HG03196 (cell line): ENCODE measurements around the gene SART1.
A peak's percentile ranks its signal among the peaks of the same experiment; 100 is the strongest.
"Not testable (repeated sequence)": the region's sequence is repeated elsewhere in the genome, so short reads cannot be mapped to it uniquely, and the experiment has no call there.

Source experiments
- ATAC-seq: cut with Tn5 transposase; IDR thresholded peaks from one replicate; pipeline ENCODE4 v1.9.1; 2021; ENCODE audit not compliant: unreplicated experiment

Gene SART1

DNA sequence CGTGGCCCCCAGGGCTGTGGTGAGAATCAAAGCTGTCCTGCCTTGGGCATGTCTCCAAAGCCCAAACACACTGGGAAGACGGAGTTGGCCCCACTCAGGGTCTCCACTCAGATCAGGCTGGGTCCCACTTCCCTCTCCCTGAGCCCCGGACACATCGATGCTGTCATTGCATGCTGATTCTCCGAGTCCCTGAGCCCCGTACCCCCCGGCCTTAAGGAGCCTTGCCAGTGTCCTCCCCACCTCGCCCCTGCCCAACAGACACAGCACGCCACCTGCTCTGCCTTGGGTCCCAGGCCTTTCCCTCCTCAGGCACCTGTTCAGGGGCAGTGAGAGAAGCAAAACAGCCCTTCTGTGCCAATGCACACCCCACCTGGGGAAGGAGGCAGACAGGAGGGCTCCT, 25.8 kb downstream of the SART1 start:
- ATAC-seq: no peak

DNA sequence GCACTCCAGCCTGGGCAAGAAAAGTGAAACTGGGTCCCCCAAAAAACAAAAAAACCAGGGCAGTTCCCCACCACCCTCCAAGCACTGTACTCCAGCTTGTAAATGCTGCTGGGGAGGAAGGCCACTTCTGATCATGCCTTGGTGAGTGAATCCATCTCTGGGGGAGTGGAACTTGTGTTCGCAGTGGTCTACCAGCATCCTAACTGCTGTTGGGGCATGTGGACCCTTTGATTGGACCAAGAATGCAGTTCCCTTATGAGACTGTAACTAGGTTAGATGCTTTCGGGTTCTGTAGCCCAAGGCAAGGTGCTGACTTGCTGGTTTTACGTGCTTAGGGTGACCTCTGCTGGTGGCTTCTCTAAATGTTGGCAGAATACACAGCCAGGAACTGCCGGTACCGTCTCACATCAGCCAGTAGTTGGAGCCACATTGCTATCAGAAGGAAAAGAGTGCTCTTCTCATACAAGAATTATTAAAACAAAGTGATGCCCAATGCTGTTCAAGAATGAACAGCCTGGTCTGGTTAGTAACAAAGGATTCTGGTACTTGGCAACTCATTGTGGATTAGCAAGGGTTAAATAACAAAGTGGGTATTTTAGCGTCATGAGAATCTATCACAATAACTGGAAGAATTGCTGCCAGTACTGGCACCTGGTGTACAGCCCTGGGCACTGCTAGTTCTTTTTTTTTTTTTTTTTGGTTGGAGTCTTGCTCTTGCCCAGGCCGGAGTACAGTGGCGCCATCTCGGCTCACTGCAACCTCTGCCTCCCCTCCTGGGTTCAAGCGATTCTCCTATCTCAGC, 27.5 kb downstream of the SART1 start:
- ATAC-seq: peak; percentile 82

- no peak for ATAC-seq
These were observed 30.5 kb downstream of the SART1 start for GRCh38 chr11:65992056-65992455.

DNA sequence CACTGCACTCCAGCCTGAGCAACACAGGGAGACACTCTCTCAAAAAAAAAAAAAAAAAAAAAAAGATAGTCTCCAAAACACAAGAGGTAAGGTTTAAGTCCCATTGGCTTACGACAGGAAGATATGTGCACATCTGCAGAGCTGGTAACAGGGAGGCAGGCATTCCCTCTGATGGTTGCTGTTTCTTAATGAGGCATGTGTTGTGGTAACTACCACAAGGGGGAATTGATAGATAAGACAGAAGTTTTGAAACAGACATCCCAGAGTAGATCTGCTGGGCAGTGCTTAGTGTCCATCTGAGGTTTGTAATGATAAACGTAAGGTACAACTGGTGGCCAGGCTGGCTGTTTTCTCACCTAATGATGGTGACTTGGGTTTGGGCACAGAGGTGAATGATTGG, 35.8 kb downstream of the SART1 start:
- ATAC-seq: no peak

DNA sequence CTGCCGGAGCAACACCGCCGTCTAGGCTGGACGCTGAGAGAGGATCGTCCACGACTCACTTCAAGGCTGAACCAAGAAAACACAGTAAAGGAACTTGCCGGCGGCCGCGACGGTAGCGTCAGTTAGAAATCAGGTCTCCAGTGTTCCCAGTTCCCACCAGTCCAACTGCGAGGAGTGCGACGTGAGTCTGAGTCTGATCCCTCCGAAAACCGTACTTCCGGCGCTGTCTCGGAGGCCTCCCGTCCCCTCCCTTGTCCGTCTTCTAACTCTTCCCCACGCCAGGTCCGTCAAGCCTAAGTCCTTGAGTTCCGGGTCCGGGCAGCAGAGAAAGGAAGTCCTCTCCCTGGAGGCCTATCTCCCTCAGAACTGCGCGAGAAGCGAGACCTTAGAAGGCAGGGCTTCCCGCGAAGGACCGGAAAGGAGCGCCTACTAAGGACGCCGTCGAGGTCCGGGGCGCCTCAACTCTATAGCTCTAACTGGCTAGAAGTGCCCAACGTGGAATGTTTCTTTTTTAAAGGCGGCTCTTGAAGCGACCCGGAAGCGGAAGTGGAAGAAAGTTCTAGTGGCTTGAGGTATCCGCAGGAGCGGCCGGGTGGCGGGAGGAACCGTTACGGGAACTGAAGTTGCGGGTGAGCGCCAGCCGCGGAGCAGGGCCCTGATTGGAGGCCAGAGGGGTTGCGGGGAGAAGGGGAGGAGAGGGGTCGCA, 40.6 kb downstream of the SART1 start, which contains the start of the genes BANF1 and EIF1AD:
Gene BANF1 (plus strand): TSS at position 562 of the 706 bp plus-strand sequence. CDS start 748 bp downstream, outside the sequence.
Gene EIF1AD (minus strand): TSS at position 216 of the 706 bp plus-strand sequence. CDS start 1,768 bp downstream, outside the sequence.
- ATAC-seq: peak; percentile 70

DNA sequence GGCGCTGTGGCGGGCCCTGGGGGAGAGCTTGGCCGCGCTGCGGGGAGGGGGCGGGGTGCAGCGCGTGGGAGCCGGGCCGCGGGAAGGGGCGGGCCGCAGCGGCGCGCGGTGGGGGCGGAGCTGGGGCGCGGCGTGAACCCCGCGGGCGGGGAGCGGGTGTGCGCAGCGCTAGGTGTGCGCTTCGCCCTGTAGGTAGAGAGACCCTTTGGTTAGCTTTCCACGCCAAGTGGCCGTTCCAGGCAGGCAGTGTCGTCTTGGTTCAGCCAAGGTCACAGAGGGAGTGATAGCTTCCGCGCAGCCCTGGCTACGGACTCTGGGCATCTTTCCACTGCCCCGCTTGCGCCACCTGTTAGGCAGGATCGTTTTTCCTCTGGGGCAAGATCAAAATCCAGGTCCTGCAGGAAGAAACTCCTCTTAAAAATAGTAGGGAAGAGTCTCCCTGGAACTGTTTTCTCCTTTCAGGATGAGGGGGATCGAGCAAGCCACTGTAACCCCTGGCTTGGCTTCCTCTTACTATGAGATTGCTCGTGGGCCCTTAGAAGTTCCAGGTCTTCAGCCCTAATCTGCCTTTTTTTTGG, 41.2 kb downstream of the SART1 start:
- peak; percentile 38 for ATAC-seq

- ATAC-seq: no peak
These were observed 41.8 kb downstream of the SART1 start for GRCh38 chr11:66003291-66003690.

GRCh38 chr11:66004186-66004585, 42.7 kb downstream of the SART1 start:
- ATAC-seq: no peak

GRCh38 chr11:66006134-66006890, 44.8 kb downstream of the SART1 start:
- no peak for ATAC-seq

GRCh38 chr11:66006891-66007176, 45.3 kb downstream of the SART1 start:
- ATAC-seq: no peak

- no peak for ATAC-seq
These were observed 45.7 kb downstream of the SART1 start for GRCh38 chr11:66007201-66007634.

DNA sequence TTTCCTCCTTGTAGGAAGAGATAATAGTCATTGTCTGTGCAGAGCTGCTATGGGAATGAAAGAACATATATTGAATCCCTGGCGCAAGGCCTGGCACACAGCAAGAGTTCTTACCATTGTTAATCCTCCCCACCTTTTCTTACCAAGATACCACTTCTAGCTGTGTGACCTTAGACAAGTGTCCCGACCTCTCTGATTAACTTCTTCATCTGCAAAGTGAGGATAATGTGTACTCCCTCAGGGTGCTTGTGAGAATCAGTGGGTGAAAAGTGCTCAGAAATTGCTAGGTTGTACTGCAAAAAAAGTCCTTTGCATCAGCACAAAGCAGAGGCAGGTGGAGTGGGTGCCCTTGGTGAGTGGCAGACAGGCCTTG, 46.5 kb downstream of the SART1 start:
- no peak for ATAC-seq

- ATAC-seq: no peak
These were observed 47.1 kb downstream of the SART1 start for GRCh38 chr11:66008468-66009101.

GRCh38 chr11:66010036-66010435, 48.5 kb downstream of the SART1 start:
- ATAC-seq: not testable (repeated sequence)

DNA sequence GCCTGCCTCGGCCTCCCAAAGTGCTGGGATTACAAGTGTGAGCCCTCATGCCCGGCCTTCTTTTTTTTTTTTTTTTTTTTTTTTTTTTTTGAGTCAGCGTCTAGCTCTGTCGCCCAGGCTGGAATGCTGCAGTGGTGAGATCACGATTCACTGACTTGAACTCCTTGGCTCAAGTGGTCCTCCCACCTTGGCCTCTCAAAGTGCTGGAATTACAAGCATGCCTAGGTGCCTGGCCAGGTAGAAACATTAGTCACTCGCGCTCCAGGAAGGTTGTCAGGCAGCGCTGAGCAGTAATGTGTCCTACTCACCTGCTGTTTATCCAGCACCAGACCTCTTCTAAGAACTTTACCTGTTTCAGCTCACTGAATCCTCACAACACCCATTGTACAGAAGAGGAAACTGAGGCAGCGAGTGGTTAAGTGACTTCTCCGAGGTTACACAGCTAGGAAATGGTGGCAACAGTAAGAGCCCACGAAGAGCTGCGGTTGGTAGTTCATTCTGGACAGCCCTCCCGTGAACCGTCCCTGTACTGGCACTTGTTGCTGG, 49.8 kb downstream of the SART1 start:
- ATAC-seq: no peak

DNA sequence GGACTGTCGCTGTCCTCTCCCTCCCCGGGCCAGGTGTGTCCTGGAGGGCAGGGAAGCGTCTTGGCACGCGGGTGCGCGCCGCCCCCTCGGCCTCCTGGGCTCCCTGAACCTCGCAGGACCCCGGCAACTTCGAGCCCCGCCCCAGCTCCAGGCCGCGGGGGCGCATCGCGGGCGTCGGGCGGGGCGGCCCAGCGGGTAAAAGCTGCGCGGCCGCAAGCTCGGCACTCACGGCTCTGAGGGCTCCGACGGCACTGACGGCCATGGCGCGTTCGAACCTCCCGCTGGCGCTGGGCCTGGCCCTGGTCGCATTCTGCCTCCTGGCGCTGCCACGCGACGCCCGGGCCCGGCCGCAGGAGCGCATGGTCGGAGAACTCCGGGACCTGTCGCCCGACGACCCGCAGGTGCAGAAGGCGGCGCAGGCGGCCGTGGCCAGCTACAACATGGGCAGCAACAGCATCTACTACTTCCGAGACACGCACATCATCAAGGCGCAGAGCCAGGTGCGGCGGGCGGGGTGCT, 50.3 kb downstream of the SART1 start, which contains the start of gene CST6:
Gene CST6 (plus strand): TSS at position 224 of the 519 bp plus-strand sequence. CDS start 37 bp downstream, at position 261.
- ATAC-seq: no peak

- no peak for ATAC-seq
These were observed 50.9 kb downstream of the SART1 start for GRCh38 chr11:66012371-66012945.

DNA sequence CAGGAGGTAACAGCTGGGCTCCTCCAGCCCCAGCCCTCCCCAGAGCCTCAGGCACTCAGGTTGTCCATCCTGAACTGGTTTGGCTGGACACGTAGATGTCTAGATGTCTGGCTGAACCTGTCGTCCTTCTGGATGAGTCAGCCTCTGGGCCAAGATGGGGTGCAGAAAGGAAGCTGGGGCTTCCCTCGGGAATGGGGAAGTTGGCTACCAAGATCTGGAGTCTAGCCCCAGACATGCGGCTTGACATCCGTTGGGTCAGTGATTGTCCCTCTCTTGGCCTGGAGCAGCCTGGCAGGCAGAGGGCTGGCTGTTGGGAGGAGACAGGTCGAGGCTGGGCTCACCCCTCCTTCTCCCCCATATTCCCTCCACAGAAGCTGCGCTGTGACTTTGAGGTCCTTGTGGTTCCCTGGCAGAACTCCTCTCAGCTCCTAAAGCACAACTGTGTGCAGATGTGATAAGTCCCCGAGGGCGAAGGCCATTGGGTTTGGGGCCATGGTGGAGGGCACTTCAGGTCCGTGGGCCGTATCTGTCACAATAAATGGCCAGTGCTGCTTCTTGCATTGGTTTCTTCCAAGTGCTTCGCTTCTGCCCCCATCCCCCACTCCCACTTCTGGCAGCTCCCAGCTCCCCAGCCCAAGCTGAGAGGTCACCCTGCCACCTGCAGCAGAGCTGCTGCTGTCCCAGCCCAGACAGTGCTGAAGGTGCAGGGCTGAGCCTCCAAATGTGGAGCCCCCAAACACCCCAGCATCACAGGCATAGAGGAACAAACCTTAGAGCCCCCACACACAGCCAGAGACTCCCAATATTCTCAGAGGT, 51.6 kb downstream of the SART1 start:
- ATAC-seq: no peak

DNA sequence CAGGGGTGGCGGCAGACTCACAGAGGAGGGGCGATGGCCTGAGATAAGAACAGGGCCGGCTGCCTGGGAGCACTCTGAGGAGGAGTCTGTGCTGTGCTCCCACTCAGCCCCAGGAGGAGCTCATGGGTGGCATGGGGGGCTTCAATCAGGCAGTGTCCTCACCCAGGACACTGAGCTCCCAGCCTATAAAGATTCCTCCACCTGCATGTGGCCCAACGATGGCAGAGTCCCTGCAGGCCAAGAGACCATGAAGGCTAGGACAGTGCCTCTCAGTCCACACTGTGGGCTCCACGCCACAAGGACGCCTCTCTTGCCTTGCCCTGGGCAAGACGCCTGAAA, 52.2 kb downstream of the SART1 start:
- no peak for ATAC-seq
